Measurements from ENCODE around the gene RBM45.

DNA sequence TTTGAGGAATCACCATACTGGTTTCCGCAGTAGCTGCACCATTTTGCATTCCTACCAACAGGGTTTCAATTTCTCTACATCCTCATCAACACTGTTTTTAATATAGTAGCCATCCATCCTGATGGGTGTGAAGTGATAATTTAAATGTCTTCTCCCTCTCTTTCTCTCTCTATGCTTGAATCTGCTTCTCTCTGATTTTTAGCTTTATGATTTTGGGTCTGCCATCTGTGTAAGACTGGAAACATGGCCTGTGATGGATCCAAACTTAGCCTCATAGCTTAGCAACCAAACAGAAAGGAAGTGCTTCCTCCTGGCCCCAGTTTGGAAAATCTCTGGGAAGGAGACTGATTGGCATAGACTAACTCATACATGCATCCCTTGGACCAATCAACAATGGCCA, 48.4 kb downstream of the RBM45 start:
- TF ChIP-seq POLR2A (IDR thresholded peaks at IDR 0.05) (no peak), POLR2AphosphoS5 (IDR thresholded peaks at IDR 0.05) (no peak), EP300 (IDR thresholded peaks at IDR 0.05) (no peak)
- TF ChIP-seq, protein P1, sequence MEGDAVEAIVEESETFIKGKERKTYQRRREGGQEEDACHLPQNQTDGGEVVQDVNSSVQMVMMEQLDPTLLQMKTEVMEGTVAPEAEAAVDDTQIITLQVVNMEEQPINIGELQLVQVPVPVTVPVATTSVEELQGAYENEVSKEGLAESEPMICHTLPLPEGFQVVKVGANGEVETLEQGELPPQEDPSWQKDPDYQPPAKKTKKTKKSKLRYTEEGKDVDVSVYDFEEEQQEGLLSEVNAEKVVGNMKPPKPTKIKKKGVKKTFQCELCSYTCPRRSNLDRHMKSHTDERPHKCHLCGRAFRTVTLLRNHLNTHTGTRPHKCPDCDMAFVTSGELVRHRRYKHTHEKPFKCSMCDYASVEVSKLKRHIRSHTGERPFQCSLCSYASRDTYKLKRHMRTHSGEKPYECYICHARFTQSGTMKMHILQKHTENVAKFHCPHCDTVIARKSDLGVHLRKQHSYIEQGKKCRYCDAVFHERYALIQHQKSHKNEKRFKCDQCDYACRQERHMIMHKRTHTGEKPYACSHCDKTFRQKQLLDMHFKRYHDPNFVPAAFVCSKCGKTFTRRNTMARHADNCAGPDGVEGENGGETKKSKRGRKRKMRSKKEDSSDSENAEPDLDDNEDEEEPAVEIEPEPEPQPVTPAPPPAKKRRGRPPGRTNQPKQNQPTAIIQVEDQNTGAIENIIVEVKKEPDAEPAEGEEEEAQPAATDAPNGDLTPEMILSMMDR (IDR thresholded peaks at IDR 0.05): no peak
